Measurements from ENCODE around the gene KLK5.
"Not testable (repeated sequence)": the region's sequence is repeated elsewhere in the genome, so short reads cannot be mapped to it uniquely, and the experiment has no call there.

KLK5 gene

GRCh38 chr19:50998061-50998460 is 45.2 kb upstream of the KLK5 start:
- Histone ChIP-seq H3F3A (ENCODE audit: insufficient read depth, low read length) (no peaks in the 10 kb centered on the region), H3K9me3 (replicated peaks; ENCODE audit: insufficient read depth, low read length) (no peaks in the 10 kb centered on the region; the same call in 1 of the 2 replicates), H3K4me2 (ENCODE audit: low read depth, low read length) (no peak overlapping the region), H3K9me2 (replicated peaks; ENCODE audit: insufficient read depth, low read length) (no peaks in the 10 kb centered on the region), H3K36me3 (replicated peaks; ENCODE audit: insufficient read depth, low read length) (no peaks in the 10 kb centered on the region), H4K20me1 (ENCODE audit: insufficient read depth, low read length) (no peaks in the 10 kb centered on the region), H3K79me2 (ENCODE audit: low read length) (no peaks in the 10 kb centered on the region), H2AFZ (ENCODE audit: low read length) (no peak overlapping the region), H3K27me3 (replicated peaks; ENCODE audit: insufficient read depth, low read length) (peaks cover 6% of the 10 kb centered on the region; the same call in 1 of the 2 replicates), H3K4me1 (ENCODE audit: low read length) (no peaks in the 10 kb centered on the region), H3K9ac (ENCODE audit: low read length) (no peak overlapping the region), H3K27ac (ENCODE audit: low read length) (no peak overlapping the region), H3K4me3 (ENCODE audit: low read length) (no peak overlapping the region)
- DNase-seq: no peak
- TF ChIP-seq CTCF (IDR thresholded peaks at IDR 0.05; ENCODE audit: low read length) (no peak), EZH2phosphoT487 (IDR thresholded peaks at IDR 0.05; ENCODE audit: low read length) (no peak), EZH2 (optimal IDR thresholded peaks at IDR 0.05; ENCODE audit: low read depth, low read length) (no peak)

GRCh38 chr19:50994129-50994528 is 41.3 kb upstream of the KLK5 start:
- Histone ChIP-seq H3K79me2 (ENCODE audit: low read length) (no peaks in the 10 kb centered on the region), H3K4me1 (ENCODE audit: low read length) (no peaks in the 10 kb centered on the region), H3K27me3 (replicated peaks; ENCODE audit: insufficient read depth, low read length) (no peaks in the 10 kb centered on the region; the same call in 1 of the 2 replicates), H3K4me2 (ENCODE audit: low read depth, low read length) (no peak overlapping the region), H3K9me2 (replicated peaks; ENCODE audit: insufficient read depth, low read length) (no peaks in the 10 kb centered on the region), H2AFZ (ENCODE audit: low read length) (no peak overlapping the region), H3K9ac (ENCODE audit: low read length) (no peak overlapping the region), H3K4me3 (ENCODE audit: low read length) (no peak overlapping the region), H3K9me3 (replicated peaks; ENCODE audit: insufficient read depth, low read length) (no peaks in the 10 kb centered on the region; the same call in 1 of the 2 replicates), H3K36me3 (replicated peaks; ENCODE audit: insufficient read depth, low read length) (no peaks in the 10 kb centered on the region), H3K27ac (ENCODE audit: low read length) (no peak overlapping the region), H4K20me1 (ENCODE audit: insufficient read depth, low read length) (no peaks in the 10 kb centered on the region), H3F3A (ENCODE audit: insufficient read depth, low read length) (no peaks in the 10 kb centered on the region)
- DNase-seq: no peak
- TF ChIP-seq EZH2phosphoT487 (IDR thresholded peaks at IDR 0.05; ENCODE audit: low read length) (no peak), CTCF (IDR thresholded peaks at IDR 0.05; ENCODE audit: low read length) (no peak), EZH2 (optimal IDR thresholded peaks at IDR 0.05; ENCODE audit: low read depth, low read length) (no peak)

GRCh38 chr19:50992666-50993035 is 39.8 kb upstream of the KLK5 start:
- H2AFZ ChIP-seq (ENCODE audit: low read length): no peak overlapping the region
- H4K20me1 ChIP-seq (ENCODE audit: insufficient read depth, low read length): no peaks in the 10 kb centered on the region
- TF ChIP-seq CTCF (IDR thresholded peaks at IDR 0.05; ENCODE audit: low read length): no peak
- no peak for TF ChIP-seq EZH2 (optimal IDR thresholded peaks at IDR 0.05; ENCODE audit: low read depth, low read length)
- TF ChIP-seq EZH2phosphoT487 (IDR thresholded peaks at IDR 0.05; ENCODE audit: low read length): no peak
- no peaks in the 10 kb centered on the region for H3K27me3 ChIP-seq (replicated peaks; ENCODE audit: insufficient read depth, low read length)
- no peaks in the 10 kb centered on the region for H3F3A ChIP-seq (ENCODE audit: insufficient read depth, low read length)
- no peak overlapping the region for H3K4me2 ChIP-seq (ENCODE audit: low read depth, low read length)
- no peaks in the 10 kb centered on the region for H3K9me2 ChIP-seq (replicated peaks; ENCODE audit: insufficient read depth, low read length)
- H3K27ac ChIP-seq (ENCODE audit: low read length): no peak overlapping the region
- H3K36me3 ChIP-seq (replicated peaks; ENCODE audit: insufficient read depth, low read length): no peaks in the 10 kb centered on the region
- no peaks in the 10 kb centered on the region for H3K79me2 ChIP-seq (ENCODE audit: low read length)
- H3K4me1 ChIP-seq (ENCODE audit: low read length): no peaks in the 10 kb centered on the region
- no peaks in the 10 kb centered on the region for H3K9me3 ChIP-seq (replicated peaks; ENCODE audit: insufficient read depth, low read length)
- H3K4me3 ChIP-seq (ENCODE audit: low read length): no peak overlapping the region
- no peak for DNase-seq
- H3K9ac ChIP-seq (ENCODE audit: low read length): no peak overlapping the region

- H3K4me1 ChIP-seq (ENCODE audit: low read length); H3K36me3 ChIP-seq (replicated peaks; ENCODE audit: insufficient read depth, low read length); H3K27ac ChIP-seq (ENCODE audit: low read length); H3K9me2 ChIP-seq (replicated peaks; ENCODE audit: insufficient read depth, low read length); H3K79me2 ChIP-seq (ENCODE audit: low read length); H2AFZ ChIP-seq (ENCODE audit: low read length); DNase-seq; H4K20me1 ChIP-seq (ENCODE audit: insufficient read depth, low read length); H3K9ac ChIP-seq (ENCODE audit: low read length); H3K4me3 ChIP-seq (ENCODE audit: low read length); H3F3A ChIP-seq (ENCODE audit: insufficient read depth, low read length); H3K4me2 ChIP-seq (ENCODE audit: low read depth, low read length); H3K27me3 ChIP-seq (replicated peaks; ENCODE audit: insufficient read depth, low read length); H3K9me3 ChIP-seq (replicated peaks; ENCODE audit: insufficient read depth, low read length): not testable (repeated sequence)
Measured at GRCh38 chr19:50984416-50984815, 31.6 kb upstream of the KLK5 start.

Data from MM.1S (cell line).